GM23248 (cell line): ENCODE measurements around the gene PEX16. TPM values are rescaled to one million over a fixed set of nuclear protein-coding genes. Genes with fewer than 3 reads are reported as not detected.

Experiments used
- DNase-seq: peaks from one replicate; pipeline ENCODE4 v3.0.0-alpha.2; 2015
- H2AFZ ChIP-seq: fragments of 200-600 bp; sonication (generic); 2 replicates; pipeline ENCODE4 v1.6.1; 2016; ENCODE audit warnings: antibody characterized with exemption
- H3F3A ChIP-seq: fragments of 200-600 bp; sonication (generic); 2 replicates; pipeline ENCODE4 v1.6.1; 2016; ENCODE audit warnings: mild to moderate bottlenecking, antibody characterized with exemption, mixed run types; ENCODE audit not compliant: insufficient read depth
- H3K27ac ChIP-seq: fragments of 200-600 bp; sonication (generic); 2 replicates; pipeline ENCODE4 v1.5.1; 2016; ENCODE audit warnings: mild to moderate bottlenecking
- H3K27me3 ChIP-seq: fragments of 200-600 bp; sonication (generic); replicated peaks from 2 replicates; pipeline ENCODE4 v1.6.1; 2016; ENCODE audit warnings: mild to moderate bottlenecking; ENCODE audit not compliant: insufficient read depth
- H3K36me3 ChIP-seq: fragments of 200-600 bp; sonication (generic); 2 replicates; pipeline ENCODE4 v1.6.1; 2016; ENCODE audit warnings: low read depth, mild to moderate bottlenecking
- H3K4me1 ChIP-seq: fragments of 200-600 bp; sonication (generic); 2 replicates; pipeline ENCODE4 v1.6.1; 2016; ENCODE audit warnings: mild to moderate bottlenecking; ENCODE audit not compliant: insufficient read depth
- H3K4me2 ChIP-seq: fragments of 200-600 bp; sonication (generic); one replicate; pipeline ENCODE4 v1.6.1; 2016; ENCODE audit warnings: mild to moderate bottlenecking; ENCODE audit not compliant: unreplicated experiment
- H3K4me3 ChIP-seq: fragments of 200-600 bp; sonication (generic); 2 replicates; pipeline ENCODE4 v1.5.1; 2016; ENCODE audit warnings: mild to moderate bottlenecking
- H3K79me2 ChIP-seq: fragments of 200-600 bp; sonication (generic); 2 replicates; pipeline ENCODE4 v1.6.1; 2016; ENCODE audit warnings: mild to moderate bottlenecking; ENCODE audit not compliant: insufficient read depth
- H3K9ac ChIP-seq: fragments of 200-600 bp; sonication (generic); 2 replicates; pipeline ENCODE4 v1.6.1; 2016; ENCODE audit warnings: mild to moderate bottlenecking
- H3K9me2 ChIP-seq: fragments of 200-600 bp; sonication (generic); 2 replicates; pipeline ENCODE4 v1.6.1; 2016; ENCODE audit warnings: mixed run types, mild to moderate bottlenecking, moderate library complexity; ENCODE audit not compliant: insufficient read depth
- H3K9me3 ChIP-seq: fragments of 200-600 bp; sonication (generic); one replicate; pipeline ENCODE4 v1.6.1; 2017; ENCODE audit warnings: low read depth
- H4K20me1 ChIP-seq: fragments of 200-600 bp; sonication (generic); 2 replicates; pipeline ENCODE4 v1.6.0; 2016; ENCODE audit not compliant: insufficient read depth
- EZH2 ChIP-seq: fragments of 200-600 bp; sonication (generic); IDR thresholded peaks from 2 replicates; pipeline ENCODE4 v1.6.1; 2018; ENCODE audit warnings: antibody characterized with exemption, mild to moderate bottlenecking; ENCODE audit not compliant: insufficient read depth, poor library complexity, severe bottlenecking
- EZH2phosphoT487 ChIP-seq: fragments of 200-600 bp; sonication (generic); IDR thresholded peaks from 2 replicates; pipeline ENCODE4 v1.6.1; 2018; ENCODE audit warnings: antibody characterized with exemption, moderate library complexity, mild to moderate bottlenecking, low read depth; ENCODE audit not compliant: insufficient read depth
- WGBS, 2 experiments: methylation state at CpG; one replicate each; pipeline ENCODE4 v1.1.6; 2015 to 2017; ENCODE audit warnings: low lambda C conversion rate in 2 of 2, low coverage in 1 of 2; ENCODE audit errors: missing lambda C conversion rate in 2 of 2; 5-methylcytosine and 5-hydroxymethylcytosine counted together
- in situ Hi-C: fragments of 300-500 bp; cut with MboI; formaldehyde crosslinking; loops from 2 replicates; pipeline ENCODE4 v1.15.0; 2020
- polyA plus RNA-seq: library from polyadenylated mRNA; unstranded; fragments of >200 nt; fragmentation: Nextera tagmentation; extraction: Ambion mirVana; gene quantifications from 2 replicates; pipeline ENCODE4 v1.2.1, GENCODE V29; 2016
- total RNA-seq: library from RNA; depleted of rRNA; stranded (reverse); fragments of >200 nt; shearing (Covaris generic); gene quantifications from 2 replicates; pipeline ENCODE4 v1.2.3, GENCODE V29; 2014; rRNA removed

The PEX16 gene
- total RNA-seq (16.2 and 23.2 TPM in 2 replicates), polyA plus RNA-seq (21.2 and 25.1 TPM in 2 replicates)

DNA sequence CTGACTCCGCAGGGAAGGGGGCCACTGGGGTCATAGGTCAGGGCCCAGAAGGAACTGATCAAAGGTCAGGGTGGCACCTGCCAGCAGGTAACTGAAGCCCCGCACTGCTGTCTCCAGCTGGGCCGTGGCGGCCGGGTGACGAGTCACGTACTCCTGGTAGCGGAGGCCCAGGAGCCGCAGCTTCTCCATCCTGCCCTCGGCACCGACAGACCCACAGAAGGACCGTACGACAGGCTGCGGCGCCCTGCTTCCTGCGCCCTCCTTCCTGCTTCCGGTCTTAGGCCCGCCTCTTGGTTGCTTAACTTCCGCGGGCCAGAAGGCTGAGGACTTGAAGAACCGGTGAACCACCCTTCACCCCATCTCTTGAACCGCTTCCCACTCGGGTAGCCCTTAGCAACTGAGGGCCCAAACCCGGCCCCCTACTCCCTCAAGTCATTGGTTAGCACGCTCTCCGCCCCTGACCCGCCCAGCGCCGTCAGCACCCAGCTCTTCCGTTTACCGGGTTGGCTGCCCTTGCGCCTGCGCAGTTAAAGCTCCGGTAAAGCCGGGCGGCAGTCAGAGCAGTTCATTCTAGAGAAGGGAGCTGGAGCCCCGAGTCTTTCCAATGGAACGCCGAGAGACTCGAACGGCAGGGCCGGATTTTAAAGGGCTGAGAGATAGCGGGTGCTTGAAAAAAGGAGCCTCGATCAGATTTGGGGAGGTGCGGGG is at the start of gene PEX16:
Gene PEX16 (minus strand): TSS at position 255 of the 708 bp plus-strand sequence. CDS start 66 bp downstream, at position 189.
- WGBS, 2 experiments: 1 to 2% methylated on average over 45 of the region's 45 CpGs
- peak within 1 kb of the TSS; percentile 94 for H3K4me2 ChIP-seq
- H4K20me1 ChIP-seq: no peaks in the 10 kb centered on the region
- H3K36me3 ChIP-seq: no peaks in the 10 kb centered on the region; the same call in 1 of the 2 replicates
- H3K79me2 ChIP-seq: peaks cover 22% of the 10 kb centered on the region
- peak within 1 kb of the TSS; percentile 97 for H2AFZ ChIP-seq
- 0 out of 2 replicates have a peak, but pooled peaks cover 5% of the 10 kb centered on the region for H3K27me3 ChIP-seq
- no peaks in the 10 kb centered on the region for H3K9me2 ChIP-seq
- peak; percentile 99 for DNase-seq
- in situ Hi-C loops: no loop called here
- peak within 1 kb of the TSS; percentile 72 for H3K27ac ChIP-seq
- TF ChIP-seq EZH2phosphoT487: no peak
- TF ChIP-seq EZH2: no peak
- peak within 1 kb of the TSS; percentile 98 for H3K9ac ChIP-seq
- no peaks in the 10 kb centered on the region for H3K9me3 ChIP-seq
- H3F3A ChIP-seq: no peaks in the 10 kb centered on the region
- H3K4me1 ChIP-seq: peaks cover 7% of the 10 kb centered on the region
- H3K4me3 ChIP-seq: peak within 1 kb of the TSS; percentile 99

- no peaks in the 10 kb centered on the region for H3K79me2 ChIP-seq
- peak overlapping the region; percentile 55 for H3K9ac ChIP-seq
- peak; percentile 84 for DNase-seq
- peak overlapping the region; percentile 39 for H3K4me2 ChIP-seq
- H4K20me1 ChIP-seq: no peaks in the 10 kb centered on the region
- H3K4me3 ChIP-seq: no peak overlapping the region
- peaks cover 19% of the 10 kb centered on the region; the same call in 1 of the 2 replicates for H3K36me3 ChIP-seq
- H2AFZ ChIP-seq: peak overlapping the region; percentile 54
- TF ChIP-seq EZH2phosphoT487: no peak
- no peak for TF ChIP-seq EZH2
- no peaks in the 10 kb centered on the region for H3K27me3 ChIP-seq
- H3K9me2 ChIP-seq: no peaks in the 10 kb centered on the region
- WGBS, 2 experiments: 10 to 16% methylated on average over 9 of the region's 9 CpGs
- H3K27ac ChIP-seq: no peak overlapping the region
- peaks cover 17% of the 10 kb centered on the region for H3K4me1 ChIP-seq
- in situ Hi-C loops: no loop called here
- H3F3A ChIP-seq: peaks cover 13% of the 10 kb centered on the region
- H3K9me3 ChIP-seq: no peaks in the 10 kb centered on the region
These were observed 47.3 kb upstream of the PEX16 start for GRCh38 chr11:45964911-45965389.

DNA sequence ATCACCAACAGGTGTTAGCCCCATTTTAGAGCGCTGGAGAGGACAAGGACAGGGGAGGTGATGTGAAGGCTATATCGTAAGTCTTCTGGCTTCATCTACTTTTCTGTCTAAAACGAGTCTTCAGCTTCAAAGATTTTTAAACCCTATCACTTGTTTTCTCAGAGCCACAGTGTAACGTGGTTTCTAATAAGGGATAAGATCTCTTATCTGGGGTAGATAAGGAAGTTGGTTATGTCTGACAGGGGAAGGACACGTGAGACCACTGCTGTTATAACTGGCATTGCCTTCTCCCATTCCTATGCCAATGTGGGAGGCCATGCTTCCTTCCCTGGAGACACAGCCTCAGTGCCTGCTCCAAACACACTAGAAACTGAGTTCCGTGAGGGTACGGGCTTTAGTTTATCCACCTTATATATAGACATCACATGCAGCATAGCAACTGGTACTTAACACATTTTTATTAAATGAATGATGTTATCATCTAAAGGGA is 44.1 kb upstream of the PEX16 start:
- H3K27me3 ChIP-seq: no peaks in the 10 kb centered on the region
- H3K9me2 ChIP-seq: no peaks in the 10 kb centered on the region
- no peaks in the 10 kb centered on the region; the same call in 1 of the 2 replicates for H4K20me1 ChIP-seq
- no peak overlapping the region for H3K4me2 ChIP-seq
- H3K79me2 ChIP-seq: peaks cover 9% of the 10 kb centered on the region; the same call in 1 of the 2 replicates
- no peak overlapping the region for H3K9ac ChIP-seq
- H3K27ac ChIP-seq: no peak overlapping the region
- no peak overlapping the region for H3K4me3 ChIP-seq
- in situ Hi-C loops: no loop called here
- WGBS, 2 experiments: 89 to 94% methylated on average over 7 of the region's 7 CpGs
- no peak overlapping the region for H2AFZ ChIP-seq
- H3F3A ChIP-seq: peaks cover 27% of the 10 kb centered on the region
- no peak for DNase-seq
- no peaks in the 10 kb centered on the region for H3K9me3 ChIP-seq
- TF ChIP-seq EZH2 (no peak), EZH2phosphoT487 (no peak)
- H3K4me1 ChIP-seq: peaks cover 25% of the 10 kb centered on the region
- peaks cover 8% of the 10 kb centered on the region; the same call in 1 of the 2 replicates for H3K36me3 ChIP-seq

DNA sequence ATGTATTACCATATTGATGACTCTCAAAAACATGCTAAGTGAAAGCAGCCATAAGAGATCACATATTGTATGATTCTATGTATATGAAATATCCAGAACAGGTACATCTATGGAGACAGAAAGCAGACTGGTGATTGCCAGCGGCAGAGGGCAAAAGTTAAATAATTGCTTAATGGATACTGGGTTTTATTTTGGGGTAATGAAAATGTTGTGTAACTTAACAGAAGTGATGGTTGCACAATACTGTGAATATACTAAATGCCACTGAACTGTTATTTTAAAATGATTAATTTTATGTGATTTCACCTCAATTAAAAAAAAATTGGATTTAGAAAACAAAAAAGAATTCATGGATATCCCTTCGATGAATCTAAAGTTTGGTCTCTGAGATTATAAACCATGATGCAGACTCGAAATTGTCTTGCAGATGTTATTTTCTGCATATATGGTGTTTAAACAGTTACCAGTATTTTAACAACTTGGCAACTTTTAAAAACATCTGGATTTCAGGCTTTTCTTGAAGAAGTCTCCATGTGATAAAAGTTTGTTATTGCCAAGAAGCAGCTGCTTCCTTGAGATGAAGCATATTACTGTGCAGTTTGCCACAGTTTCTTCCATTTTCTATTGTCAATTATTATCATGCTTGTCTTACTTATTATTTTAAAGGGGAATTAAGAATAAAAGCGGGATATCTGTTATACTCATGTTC is 42.9 kb upstream of the PEX16 start:
- Histone ChIP-seq H3K79me2 (peaks cover 9% of the 10 kb centered on the region; the same call in 1 of the 2 replicates), H2AFZ (no peak overlapping the region), H3K27ac (peak overlapping the region; percentile 64), H4K20me1 (no peaks in the 10 kb centered on the region; the same call in 1 of the 2 replicates), H3K9ac (no peak overlapping the region), H3K9me3 (no peaks in the 10 kb centered on the region), H3K4me2 (peak overlapping the region; percentile 38), H3F3A (peaks cover 27% of the 10 kb centered on the region), H3K36me3 (peaks cover 8% of the 10 kb centered on the region; the same call in 1 of the 2 replicates), H3K9me2 (no peaks in the 10 kb centered on the region), H3K4me1 (peaks cover 25% of the 10 kb centered on the region), H3K27me3 (no peaks in the 10 kb centered on the region), H3K4me3 (no peak overlapping the region)
- WGBS, 2 experiments: 16 to 18% methylated on average over 4 of the region's 4 CpGs
- no peak for TF ChIP-seq EZH2
- no peak for TF ChIP-seq EZH2phosphoT487
- DNase-seq: peak; percentile 55
- in situ Hi-C loops: no loop called here
